Gastrocnemius medialis (tissue), 4 donors: ENCODE measurements around the gene FBXL12.

ENCODE experiments used
- POLR2A ChIP-seq, 2 donors: fragments of 450-650 bp; IDR thresholded peaks; one replicate each; pipeline ENCODE4 v1.6.1; 2017; ENCODE audit warnings: antibody characterized with exemption in 2 of 2, mild to moderate bottlenecking in 2 of 2, moderate library complexity in 2 of 2
- TF ChIP-seq, protein P1 (sequence below), 5 experiments: fragments of 450-650 bp in 3 of 5; fragments of 200-600 bp in 2 of 5; sonication (generic) in 2 of 5; IDR thresholded peaks in 4 of 5; conservative IDR thresholded peaks in 1 of 5; 1 replicate in 4 of 5; 2 replicates in 1 of 5; pipeline ENCODE4 v1.5.1; 2016 to 2019; ENCODE audit warnings: antibody characterized with exemption in 5 of 5, mild to moderate bottlenecking in 3 of 5, moderate library complexity in 3 of 5

DNA sequence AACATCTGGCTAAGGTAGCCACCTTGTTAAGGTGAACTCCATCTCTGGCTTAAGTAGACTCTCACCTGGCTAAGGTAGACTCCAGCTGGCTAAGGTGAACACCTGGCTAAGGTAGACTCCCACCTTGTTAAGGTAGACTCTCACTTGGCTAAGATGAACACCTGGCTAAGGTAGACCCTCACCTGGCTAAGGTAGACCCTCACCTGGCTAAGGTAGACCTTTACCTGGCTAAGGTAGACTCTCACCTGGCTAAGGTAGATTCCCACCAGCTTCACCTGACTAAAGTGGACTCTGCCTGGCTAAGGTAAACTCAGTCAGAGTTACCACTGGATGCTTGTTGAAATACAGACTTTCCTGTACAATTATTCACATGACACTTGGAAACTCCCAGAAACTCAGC lies 39.9 kb upstream of the FBXL12 start:
- no peak for TF ChIP-seq POLR2A (IDR thresholded peaks at IDR 0.05)
- TF ChIP-seq, protein P1, sequence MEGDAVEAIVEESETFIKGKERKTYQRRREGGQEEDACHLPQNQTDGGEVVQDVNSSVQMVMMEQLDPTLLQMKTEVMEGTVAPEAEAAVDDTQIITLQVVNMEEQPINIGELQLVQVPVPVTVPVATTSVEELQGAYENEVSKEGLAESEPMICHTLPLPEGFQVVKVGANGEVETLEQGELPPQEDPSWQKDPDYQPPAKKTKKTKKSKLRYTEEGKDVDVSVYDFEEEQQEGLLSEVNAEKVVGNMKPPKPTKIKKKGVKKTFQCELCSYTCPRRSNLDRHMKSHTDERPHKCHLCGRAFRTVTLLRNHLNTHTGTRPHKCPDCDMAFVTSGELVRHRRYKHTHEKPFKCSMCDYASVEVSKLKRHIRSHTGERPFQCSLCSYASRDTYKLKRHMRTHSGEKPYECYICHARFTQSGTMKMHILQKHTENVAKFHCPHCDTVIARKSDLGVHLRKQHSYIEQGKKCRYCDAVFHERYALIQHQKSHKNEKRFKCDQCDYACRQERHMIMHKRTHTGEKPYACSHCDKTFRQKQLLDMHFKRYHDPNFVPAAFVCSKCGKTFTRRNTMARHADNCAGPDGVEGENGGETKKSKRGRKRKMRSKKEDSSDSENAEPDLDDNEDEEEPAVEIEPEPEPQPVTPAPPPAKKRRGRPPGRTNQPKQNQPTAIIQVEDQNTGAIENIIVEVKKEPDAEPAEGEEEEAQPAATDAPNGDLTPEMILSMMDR (IDR thresholded peaks at IDR 0.05 in 4 of 5, conservative IDR thresholded peaks at IDR 0.05 in 1 of 5) = no peak
